ENCODE measurements around the gene VANGL2.
A peak's percentile ranks its signal among the peaks of the same experiment; 100 is the strongest.

The VANGL2 gene

DNA sequence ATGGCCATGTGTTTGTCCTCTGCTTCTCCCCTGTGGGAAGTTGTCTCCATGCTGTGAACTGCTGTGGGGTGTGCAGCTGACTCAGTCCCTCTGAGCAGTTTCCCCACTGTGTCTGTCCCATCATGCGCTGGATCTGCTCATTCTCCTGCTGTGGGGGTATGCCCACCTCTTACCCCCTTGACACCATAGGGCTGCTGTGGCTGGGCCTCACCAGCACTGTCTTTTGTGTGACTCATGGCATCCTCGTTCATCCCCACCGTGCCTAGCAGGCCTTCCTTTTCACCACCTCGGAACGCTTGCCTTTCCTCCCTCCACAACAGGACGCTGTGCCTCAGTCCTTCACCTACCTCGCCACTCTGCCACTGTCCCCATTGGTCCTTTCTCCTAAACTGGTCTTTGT, 27.3 kb downstream of the VANGL2 start:
- no peak for DNase-seq (ENCODE audit: low read depth in 2 of 3, low spot score in 1 of 3)

DNA sequence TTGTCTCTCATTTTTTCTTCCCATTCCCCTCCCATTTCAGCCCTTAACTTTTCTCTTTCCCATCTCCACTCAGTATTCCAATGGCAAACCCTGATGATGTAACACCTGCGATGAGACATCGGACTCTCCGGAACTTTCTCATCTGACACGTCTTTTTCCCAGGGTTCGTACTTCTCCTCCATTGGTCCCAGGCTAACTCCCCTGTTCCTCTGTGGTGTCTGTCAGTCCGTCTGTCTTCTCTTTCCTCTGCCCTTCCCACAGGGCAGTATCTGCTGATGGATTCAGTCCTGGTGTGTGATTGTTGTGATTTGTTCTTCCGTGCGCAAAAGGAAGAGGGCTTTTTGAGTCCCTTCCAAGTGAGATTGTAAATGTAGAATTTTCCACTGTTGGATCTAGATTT, 27.7 kb downstream of the VANGL2 start:
- DNase-seq (ENCODE audit: low read depth in 2 of 3, low spot score in 1 of 3) = no peak

DNA sequence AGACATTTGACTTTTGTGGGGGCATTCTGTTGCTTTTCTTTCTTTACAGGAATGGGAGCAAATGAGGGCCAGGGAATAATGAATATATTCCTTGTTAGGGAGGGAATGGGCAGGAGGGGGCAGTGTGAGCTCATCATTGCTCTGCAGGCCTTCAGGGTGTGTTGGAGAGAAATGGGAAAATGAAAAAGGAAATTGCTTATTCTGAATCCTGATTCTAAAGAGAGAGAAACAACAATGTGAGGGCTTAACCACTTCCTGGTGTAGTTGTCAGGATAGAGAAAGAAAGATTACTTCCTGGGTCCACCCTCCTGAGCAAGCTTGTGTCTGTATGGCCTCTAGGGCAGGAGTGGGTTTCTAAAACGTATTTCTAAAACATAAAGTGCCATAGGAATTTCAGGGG, 28.3 kb downstream of the VANGL2 start:
- peak in 2 of 3 donors; percentile 31 to 35 for DNase-seq (ENCODE audit: low read depth in 2 of 3, low spot score in 1 of 3)

DNA sequence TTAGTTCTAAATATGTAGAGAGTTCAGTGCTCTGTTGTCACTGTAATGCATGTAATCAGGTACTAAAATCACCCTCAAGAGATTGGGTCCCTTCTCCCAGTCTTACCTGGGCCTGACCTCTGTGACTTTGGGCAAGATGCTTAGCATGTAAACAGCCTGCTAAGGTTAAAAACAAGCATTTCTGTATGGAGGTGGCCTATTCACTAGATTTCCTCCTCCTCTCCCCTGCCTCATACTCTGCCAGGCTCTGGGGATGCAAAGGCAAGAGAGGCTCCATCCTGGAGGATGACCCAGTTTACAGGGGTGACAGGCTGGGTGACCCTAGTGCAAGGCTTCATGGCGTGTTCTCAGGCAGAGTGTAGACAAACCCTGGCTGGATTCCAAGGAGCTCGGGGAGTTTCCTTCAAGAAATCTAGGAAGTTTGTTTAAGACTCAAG, 28.8 kb downstream of the VANGL2 start:
- no peak for DNase-seq (ENCODE audit: low read depth in 2 of 3, low spot score in 1 of 3)

DNA sequence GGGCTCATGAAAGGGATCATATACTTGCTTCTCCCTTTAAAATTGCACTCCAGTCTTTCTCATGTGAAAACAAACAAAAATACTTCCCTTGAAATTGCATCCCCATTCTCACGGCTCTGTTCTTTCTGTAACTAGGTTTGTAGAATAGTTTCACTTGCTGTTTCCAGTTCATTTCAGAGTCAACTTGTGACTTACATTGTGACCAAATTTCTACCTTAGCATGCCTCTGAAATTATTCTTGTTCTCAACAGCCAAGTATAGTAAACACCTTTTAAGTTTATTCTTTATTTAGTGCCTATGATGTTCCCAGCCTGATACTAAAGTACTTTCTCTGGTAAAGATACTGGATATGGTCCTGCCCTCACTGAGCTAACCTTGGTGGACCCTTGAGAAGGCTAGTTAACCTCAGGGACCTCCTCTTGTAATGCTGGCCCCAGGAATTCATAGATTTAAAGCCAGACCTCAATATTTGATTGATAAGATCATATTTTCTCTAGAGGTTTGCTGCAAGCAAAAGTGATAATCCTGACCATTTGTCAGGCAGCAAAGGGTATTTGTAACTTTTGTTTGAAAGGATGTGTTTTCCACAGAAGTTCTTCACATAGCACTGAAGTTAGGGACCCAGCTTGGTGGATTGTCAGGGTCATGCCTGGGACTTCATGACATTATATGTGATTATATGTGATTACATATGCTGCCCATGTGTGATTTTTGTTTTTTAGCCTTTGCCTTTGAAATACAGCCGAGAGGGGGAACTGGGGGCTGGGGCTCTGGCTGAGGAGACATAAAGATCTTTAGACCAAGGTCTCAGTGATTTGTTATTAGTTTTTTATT, 29.6 kb downstream of the VANGL2 start:
- DNase-seq (ENCODE audit: low read depth in 2 of 3, low spot score in 1 of 3) = peak in 1 of 3 donors; percentile 24

DNA sequence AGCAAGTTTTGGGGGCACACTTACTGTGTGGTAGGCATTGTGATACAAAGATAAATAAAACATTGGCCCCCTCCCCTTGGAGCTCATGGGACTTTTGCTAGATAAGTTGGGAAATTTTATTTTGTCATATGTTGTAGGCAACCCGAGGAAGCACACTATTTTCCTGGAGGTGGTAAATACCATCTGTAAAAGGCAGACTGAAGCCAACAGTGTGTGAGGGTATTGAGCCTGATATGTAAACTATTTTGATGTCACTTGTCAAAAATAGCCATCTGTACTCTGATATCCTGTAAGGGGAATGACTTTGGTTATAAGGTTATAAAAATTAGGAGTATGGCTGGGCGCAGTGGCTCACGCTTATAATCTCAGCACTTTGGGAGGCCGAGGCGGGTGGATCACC, 30.6 kb downstream of the VANGL2 start:
- DNase-seq (ENCODE audit: low read depth in 2 of 3, low spot score in 1 of 3) = no peak

DNA sequence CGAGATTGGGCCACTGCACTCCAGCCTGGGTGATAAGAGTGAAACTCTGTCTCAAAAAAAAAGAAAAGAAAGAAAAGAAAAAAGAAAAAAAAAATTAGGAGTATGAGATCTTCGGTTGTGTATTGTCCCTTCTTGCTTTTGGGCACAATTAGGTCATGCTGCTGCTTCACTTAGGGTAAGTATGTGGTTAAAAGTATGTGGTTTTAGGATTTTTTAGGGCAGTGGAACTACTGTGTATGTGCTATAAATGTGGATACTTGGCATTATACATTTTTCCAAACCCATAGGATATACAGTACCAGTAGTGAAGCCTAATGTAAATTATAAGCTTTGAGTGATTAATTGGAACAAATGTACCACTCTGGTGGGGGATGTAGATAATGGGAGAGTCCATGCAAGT, 31.2 kb downstream of the VANGL2 start:
- no peak for DNase-seq (ENCODE audit: low read depth in 2 of 3, low spot score in 1 of 3)

DNA sequence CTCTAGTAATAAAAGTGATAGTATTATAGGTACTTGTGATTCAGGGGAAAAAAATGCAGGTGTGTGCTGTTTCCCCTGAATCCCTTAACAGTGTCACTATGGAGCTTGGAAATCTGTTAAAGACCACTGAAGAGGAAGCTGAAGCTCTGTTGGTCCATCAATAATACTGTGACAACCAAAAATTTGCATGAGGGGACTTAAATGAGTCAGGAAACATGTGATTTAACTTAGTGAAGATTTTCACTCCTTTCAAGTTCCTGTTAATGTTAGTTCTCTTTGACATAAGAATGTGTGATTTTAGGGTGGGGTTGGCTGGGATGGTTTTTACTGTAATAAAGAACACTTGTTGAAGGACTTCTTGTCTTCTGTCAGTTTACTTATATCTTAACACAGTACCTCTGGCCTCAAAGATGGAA, 32.0 kb downstream of the VANGL2 start:
- DNase-seq (ENCODE audit: low read depth in 2 of 3, low spot score in 1 of 3) = no peak

DNA sequence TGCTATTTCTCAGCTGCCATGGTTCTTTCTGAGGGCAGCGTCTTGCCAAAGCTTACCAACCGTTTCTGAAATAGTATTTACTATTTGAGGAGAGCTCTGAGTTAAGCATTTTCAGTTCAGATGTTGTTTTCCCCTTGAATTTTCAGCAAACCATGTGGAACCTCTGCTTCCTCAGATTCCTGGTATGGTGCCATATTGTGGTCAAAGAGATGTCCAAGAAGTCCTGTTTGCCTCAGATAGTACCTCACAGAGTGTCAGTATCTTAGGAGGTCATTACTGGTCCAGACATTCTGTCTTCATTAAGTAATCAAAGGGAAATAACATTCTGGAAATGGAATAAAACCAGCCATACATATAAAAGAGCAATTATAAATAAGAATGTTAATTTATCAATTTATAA, 36.6 kb downstream of the VANGL2 start:
- no peak for DNase-seq (ENCODE audit: low read depth in 2 of 3, low spot score in 1 of 3)

DNA sequence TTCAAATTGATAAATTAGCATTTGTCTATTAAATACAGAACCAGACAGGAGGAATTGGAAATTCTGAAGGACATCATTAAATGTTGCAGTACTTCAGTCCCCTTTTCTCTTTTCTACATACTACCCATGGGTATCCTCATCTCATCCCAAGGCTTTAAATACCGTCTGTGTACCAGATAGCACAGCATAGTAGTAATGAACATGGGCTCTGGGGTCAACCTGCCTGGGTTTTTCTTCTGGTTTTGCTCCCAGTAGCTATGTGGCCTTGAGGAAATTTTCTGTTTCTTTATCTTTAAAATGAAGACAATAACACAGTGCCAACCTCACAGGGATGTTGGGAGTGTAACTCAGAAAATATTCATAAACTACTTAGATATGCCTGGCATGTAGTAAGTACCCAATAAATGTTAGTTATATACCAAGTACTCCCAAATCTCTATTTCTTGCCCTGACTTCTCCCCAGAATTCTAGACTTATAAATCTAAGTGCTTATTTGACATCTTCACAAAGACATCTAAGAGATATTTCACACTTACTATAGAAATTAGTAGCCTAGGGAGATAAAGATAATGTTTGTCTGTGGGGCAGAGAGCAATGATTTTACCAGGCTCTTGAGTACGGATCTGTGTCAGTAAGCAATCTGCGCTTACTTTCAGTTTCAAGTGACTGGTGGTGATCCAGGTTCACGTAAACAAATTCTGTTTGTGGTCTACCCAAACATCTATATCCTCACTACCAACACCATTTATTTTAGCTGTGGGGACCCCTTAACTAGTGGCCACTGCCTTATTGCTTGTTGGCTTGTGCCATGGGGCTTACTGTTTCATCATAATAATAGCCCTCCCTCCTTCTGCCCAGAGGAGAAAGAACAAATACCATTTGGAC, 37.3 kb downstream of the VANGL2 start:
- DNase-seq (ENCODE audit: low read depth in 2 of 3, low spot score in 1 of 3) = no peak

DNA sequence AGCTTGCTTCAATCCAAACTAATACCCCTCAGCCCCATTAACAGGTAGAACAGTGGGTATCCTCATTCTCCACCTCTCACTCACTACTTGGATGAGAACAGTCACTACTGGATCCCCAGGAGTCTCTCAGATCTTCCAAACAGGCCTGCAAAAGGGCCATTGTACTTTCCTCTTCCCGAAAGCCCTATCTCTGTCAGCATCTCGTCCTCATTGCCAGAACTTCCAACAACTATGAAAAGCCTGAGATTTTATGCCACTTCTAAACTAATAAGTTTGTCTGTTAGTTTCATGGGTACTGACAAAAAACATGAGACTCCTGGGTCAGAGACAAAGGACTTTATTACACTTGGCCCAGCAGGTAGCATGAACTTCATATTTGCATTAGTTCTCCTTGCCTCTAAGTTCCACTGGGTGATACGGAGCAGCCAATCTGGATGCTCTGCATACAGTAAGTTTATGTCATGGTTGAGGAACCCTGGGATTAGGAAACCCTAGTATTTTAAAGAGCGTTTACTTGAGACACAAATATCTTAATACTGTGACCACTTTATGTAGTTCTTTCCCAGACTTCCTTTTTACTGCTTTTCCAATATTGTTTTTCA, 38.1 kb downstream of the VANGL2 start:
- no peak for DNase-seq (ENCODE audit: low read depth in 2 of 3, low spot score in 1 of 3)

DNA sequence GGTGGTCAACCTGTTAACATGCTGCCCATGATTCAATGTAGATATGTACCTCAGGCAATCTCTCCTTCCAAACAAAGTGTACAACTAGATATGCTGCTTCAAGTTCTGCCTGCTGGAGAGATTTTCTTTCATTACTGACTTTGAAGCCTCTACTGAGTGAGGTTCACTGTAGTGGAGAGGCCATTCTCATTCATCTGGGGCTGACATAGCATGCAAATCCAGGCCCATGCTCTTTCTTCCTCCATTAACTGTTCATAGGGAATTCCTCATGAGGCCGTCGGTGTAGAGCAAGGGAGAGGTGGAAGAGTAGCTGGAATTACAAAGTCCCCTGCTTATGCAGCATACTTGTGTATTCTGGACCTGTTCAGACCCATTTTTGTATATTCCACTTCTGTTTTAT, 38.6 kb downstream of the VANGL2 start:
- no peak for DNase-seq (ENCODE audit: low read depth in 2 of 3, low spot score in 1 of 3)

DNA sequence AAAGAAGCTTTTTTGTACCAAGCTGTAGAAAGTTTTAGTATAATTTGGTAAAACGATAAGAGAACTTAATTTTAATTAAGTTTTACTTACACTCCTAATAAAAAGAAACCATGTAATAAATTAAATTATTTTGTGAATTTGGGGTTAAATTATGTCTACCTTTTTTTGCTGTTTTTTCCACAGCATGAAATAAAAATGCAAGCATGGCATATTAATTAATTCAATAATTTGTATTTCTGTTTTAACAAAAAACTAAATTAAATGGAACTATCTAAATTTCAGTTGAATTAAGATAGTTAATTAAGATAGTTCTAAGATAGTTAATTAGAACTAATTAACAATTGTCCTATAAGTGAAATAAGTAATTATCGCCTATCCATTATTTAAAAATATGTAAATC, 39.4 kb downstream of the VANGL2 start:
- DNase-seq (ENCODE audit: low read depth in 2 of 3, low spot score in 1 of 3) = no peak

DNA sequence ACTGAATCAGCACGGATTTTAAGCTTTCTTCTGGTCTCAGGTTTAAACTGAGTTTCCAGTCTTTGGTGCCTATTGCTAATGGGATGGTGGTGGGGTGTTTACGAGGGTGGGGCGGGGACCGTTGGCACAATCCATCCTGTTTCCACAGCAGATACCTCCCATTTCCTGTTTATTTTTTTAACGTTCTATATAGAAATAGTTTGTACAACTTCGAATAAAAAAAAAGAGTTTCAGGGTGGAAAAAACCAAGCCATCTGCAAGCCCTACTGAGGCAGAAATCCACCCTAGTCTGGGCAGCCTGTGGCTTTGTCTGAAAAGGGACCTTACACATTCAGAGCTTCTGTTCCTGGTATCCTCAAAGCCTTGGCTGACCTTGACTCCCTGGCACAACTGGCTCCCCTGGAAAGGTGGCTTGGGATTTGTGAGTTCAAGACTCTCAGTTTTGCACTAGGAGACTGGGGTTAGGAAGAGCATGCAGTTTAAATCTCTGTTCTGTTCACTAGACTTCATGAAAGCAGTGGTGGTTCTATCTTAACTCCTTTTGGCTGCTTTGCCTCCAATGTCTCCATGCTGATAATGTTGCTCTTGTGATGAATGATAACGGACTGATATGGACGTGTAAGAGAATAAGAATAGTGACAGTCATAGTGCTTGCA, 46.7 kb downstream of the VANGL2 start:
- DNase-seq (ENCODE audit: low read depth in 2 of 3, low spot score in 1 of 3) = no peak

DNA sequence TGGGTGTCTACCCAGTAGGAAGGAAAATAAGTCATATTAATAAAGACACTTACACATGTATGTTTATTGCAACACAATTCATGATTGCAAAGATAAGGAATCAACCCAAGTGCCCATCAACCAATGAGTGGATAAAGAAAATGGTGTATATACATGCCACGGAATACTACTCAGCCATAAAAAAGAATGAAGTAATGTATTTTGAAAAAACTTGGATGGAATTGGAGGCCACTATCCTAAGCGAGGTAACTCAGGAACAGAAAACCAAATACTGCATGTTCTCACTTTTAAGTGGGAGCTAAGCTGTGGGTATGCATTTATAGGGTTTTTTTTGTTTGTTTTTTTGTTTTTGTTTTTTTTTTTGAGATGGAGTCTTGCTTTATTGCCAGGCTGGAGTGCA, 49.1 kb downstream of the VANGL2 start:
- DNase-seq (ENCODE audit: low read depth in 2 of 3, low spot score in 1 of 3) = no peak

DNA sequence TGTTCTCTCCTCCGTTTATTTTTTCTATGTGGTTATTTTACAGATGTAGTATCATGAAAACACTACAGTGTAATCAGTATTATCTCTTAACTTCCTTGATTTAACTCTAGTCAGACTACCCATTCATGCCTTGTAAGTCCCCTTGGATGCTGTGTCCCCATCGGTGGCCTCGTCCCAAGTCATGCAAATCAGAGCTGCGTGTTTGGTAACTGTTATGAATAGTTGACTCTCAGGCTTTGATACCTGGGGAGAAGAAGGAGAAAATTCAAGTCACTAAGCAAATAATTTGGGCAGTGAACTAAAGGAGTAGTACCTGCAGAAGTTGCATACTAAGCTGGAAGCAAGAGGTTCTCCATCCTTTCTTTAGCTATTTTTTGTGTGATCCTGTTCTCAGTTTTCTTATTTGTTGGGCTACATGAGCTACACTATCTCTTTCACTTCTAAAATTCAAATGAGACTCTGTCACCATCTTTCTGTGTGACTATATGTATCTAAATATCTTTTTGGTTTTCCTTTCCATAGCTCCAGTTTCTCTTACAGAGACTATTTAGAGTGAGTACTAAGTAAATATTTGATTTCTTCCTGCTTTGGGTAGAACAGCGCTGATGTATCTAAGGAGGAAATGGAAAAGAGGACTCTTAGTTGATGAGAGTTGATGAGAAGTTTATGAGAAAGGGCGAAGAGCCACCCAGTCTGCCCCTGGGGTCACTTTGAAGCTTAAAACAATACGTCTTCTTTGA, 50.9 kb downstream of the VANGL2 start:
- DNase-seq (ENCODE audit: low read depth in 2 of 3, low spot score in 1 of 3) = no peak

DNA sequence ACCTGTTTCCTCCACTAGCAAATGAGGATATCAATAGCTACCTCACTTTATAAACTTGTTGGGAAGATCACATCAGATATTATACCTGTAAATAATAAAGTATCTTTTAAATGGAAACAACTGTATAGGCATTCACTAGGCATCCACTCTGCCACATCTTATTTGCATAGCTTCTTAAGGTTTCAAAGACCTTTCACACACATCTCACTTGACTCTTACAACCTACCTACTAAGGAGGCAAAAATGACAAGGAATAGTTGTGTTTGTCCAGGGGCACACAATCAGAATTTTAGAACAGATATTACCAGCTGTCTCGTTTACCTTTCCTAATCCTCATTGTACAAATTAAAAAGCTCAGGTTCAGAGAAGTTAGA, 51.5 kb downstream of the VANGL2 start:
- no peak for DNase-seq (ENCODE audit: low read depth in 2 of 3, low spot score in 1 of 3)

DNA sequence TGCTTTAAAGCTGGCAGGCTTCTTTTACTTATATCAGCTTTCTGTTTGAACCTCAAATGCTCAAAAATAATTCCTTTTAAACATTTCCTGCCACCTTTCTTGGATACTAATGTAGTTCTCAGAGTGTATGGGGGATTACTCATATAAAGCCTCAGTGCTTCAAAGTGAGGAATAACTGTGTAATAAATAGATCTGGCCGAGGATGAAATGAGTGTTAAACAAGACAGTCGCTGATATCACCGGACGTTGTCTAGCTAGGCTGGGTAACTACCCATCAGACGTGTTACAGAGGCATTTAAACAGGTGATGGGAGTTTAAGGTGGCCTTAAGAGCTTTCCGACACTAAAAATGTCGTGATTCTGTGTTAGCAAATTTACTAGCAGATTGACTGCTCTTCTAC, 53.1 kb downstream of the VANGL2 start:
- no peak for DNase-seq (ENCODE audit: low read depth in 2 of 3, low spot score in 1 of 3)

DNA sequence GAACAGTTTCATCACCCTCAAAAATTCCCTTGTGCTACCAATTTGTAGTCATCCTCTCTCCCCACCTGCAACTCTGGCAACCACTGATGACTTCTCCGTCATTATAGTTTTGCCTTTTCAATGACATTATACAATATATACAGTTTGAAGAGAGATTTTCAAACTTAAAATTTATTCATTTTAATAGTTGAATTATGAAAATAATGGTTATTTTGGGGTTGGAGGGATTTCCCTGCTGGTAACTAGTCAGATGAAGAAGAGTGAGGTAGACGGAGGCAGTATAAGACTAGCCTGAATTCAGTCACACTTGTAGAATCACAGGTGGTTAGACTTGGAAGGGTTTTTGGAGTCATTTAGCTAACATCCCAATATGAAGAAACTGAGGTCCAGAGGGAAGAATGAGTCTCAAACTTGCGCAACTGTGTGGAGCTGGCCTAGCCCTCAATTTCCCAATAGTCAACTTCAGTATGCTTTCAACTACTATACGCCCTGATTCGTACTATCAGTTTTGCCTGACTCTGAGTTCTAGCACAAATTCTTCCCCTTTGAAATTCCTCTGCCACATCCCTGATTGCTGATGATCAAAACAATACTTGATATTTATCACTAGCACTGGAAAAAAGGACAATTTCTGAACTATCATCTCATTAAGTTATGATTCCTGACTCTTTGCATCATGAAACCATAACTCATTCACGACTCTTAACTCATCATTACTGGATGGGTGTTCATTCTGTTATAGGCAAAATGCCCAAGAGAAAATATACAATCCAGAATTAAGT, 54.2 kb downstream of the VANGL2 start:
- no peak for DNase-seq (ENCODE audit: low read depth in 2 of 3, low spot score in 1 of 3)

DNA sequence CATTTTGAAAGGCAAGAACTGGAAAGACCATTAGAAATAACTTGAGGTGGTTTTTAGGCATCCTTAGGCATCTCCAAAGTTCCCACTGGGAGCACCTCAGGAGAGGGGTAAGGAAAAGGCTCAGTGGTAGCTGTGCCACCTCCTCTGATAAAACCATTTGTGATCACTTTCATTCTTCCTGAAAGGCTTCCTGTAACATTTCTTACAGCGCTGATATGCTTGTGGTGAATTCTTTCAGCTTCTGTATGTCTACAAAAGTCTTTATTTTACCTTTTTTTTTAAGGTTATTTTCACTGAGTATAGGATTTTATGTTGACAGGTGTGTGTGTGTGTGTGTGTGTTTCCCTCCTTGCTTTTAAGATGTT, 54.8 kb downstream of the VANGL2 start:
- DNase-seq (ENCODE audit: low read depth in 2 of 3, low spot score in 1 of 3) = no peak

All from stimulated activated CD4-positive, alpha-beta T cell treated with anti-CD3 and anti-CD28 coated beads, Interleukin-12 subunit alpha, Interleukin-12 subunit beta, amount 100 ng/mL, for 48 hours (primary cell).